ENCODE data around the gene MTURN. TPM values are rescaled to one million over a fixed set of nuclear protein-coding genes. Genes with fewer than 3 reads are reported as not detected.

The MTURN gene
- total RNA-seq, 1 donor: 141 TPM

DNA sequence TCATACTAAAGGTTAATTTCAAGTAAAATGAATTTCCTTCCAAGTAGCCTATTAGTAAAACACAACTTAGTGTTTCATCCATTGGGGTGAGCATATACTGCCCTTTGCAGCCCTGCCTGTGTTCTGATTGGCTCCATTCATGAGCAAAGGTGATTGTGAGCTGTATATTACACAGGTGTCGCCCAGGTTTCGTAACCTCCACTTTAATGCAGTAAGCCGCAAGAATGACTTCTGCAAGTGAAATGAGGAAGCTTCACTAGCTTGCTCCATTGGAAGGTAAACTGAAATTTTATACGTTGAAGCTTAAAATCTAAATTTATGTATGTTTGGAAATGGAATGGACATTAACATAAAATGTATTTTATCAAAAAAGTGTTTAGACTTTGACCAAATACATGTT is 24.4 kb downstream of the MTURN start:
- peak in 1 of 3 donors; percentile 70 for DNase-seq (ENCODE audit: low read depth in 2 of 3, low spot score in 2 of 3)

- DNase-seq (ENCODE audit: low read depth in 2 of 3, low spot score in 2 of 3): peak in 2 of 3 donors; percentile 76 to 87
Observed at GRCh38 chr7:30159698-30160143, 24.9 kb downstream of the MTURN start.

DNA sequence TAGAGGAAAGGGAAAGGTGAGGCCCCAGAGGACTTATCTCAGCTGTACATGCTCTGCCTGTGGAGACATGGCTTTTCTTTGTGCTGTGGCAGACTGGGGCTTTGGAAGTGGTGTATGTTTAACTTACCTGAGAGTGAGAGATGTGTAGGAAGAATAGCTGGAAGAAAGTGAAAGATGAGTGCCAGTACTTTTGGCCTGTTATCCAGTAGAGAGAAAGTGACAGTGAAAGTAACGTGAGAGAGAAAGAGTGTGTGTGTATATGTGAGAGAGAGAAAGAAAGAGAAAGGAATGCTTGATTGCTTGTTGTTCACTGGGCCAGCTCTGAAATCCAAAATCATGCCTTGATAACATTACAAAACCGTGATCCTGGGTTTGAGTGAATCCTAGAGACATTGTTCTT is 25.5 kb downstream of the MTURN start:
- DNase-seq (ENCODE audit: low read depth in 2 of 3, low spot score in 2 of 3): no peak

DNA sequence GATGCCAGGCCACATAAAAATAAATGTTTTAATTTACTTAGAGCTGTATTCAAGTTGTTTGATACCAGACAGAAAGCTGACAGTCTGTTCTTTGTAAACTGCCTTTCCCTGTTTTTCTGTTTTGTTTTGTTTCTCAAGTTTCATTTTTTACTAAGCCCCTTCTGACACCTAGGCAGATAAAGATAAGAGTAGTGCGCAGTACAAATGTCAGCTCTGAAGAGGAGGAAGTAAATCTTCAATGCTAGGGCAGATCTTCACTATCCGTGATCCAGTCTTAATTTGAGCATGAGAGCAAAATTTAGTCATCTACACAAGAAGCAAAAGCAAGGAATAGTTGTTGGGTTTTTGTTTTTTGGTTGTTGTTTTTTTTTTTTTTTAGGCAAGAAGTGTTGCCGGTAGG is 27.3 kb downstream of the MTURN start:
- no peak for DNase-seq (ENCODE audit: low read depth in 2 of 3, low spot score in 2 of 3)

DNA sequence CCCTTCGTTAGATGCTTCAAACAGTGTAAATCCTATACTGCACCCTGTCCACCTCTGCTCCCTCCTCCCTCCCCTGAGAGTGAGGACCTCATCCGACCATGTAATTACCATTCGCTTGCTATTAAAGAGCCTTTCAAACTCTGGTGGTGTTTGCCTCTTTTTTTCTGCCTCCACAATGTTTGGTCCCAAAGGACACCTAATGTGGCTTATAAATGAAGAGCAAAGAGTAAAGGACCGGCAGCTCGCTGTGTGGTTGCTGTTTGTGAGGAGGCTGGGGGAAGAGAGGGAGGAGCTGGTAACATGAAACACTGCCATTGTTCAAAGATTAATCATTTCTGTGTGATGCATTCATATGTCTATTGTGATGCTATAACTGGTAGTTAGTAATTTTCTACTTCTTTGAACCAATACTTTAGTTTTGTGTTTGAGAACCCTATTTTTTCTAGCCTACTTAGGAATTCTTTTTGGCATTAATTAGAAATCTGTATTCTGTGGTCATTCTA is 27.9 kb downstream of the MTURN start:
- DNase-seq (ENCODE audit: low read depth in 2 of 3, low spot score in 2 of 3): no peak

DNA sequence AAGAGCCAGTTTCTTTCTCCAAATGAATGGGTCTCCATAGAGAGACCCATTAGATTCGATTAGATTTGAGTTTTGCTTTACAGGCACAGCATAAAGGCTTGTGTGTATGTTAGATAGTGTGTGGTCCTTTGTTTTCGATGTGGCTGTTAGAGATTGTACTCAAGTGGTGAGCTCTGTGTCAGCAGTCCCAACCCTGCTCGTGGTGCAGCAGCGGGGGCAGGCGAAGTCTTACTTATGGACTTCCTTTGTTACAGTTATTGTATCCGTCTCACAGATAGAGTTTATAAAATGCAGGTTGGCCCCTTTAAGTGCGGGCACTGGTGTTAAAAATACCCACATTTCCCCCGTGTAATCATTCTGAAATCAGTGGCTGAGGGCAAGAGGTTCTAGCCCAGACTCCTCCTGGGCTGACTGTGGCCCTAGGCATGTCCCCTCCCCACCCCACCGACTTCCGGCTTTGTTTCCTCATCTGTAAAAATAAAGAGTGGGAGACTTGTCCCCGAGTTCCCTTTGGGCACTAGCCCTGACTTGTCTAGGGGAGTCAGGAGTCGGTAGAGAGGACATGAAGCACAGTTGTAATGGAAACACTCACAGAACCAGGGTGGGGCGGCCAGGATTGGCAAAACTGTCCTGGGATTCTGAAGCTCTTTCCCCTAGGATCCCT is 28.6 kb downstream of the MTURN start:
- DNase-seq (ENCODE audit: low read depth in 2 of 3, low spot score in 2 of 3): peak in 1 of 3 donors; percentile 31

- DNase-seq (ENCODE audit: low read depth in 2 of 3, low spot score in 2 of 3): peak in 1 of 3 donors; percentile 72
Observed at GRCh38 chr7:30164567-30164966, 29.8 kb downstream of the MTURN start.

GRCh38 chr7:30165590-30165989 is 30.8 kb downstream of the MTURN start:
- no peak for DNase-seq (ENCODE audit: low read depth in 2 of 3, low spot score in 2 of 3)

DNA sequence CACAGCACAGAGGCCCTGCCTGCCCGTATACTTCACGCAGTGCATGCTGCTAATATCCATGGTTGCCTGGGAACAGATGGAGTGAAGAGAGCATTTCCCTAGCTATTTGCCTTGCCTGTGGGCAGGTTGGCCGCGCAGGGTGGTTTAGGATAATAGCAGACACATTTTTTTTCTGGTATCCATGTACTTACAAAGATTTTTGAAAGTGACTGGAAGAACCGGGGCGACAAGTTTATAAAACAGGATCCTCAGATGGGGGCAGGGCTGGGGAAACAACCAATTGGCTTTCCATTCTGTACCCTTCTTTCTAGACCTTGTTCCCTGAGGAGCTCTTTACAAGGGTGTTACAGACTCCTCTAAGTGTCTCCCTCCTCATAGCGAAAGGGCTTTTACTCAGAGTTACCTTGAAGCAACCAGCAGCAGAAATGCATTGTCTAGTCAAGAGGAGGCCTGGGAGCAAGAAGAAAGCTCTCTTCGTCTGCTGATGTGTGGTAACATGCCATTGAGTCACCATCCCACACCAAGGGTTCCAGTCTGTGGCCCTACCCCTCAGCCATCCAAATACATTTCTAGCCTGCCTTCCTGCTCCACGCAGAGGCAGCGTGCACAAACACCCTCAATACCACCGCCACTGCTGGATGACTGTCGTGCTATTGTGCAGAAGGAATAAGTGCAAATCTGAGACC is 31.5 kb downstream of the MTURN start:
- no peak for DNase-seq (ENCODE audit: low read depth in 2 of 3, low spot score in 2 of 3)

DNA sequence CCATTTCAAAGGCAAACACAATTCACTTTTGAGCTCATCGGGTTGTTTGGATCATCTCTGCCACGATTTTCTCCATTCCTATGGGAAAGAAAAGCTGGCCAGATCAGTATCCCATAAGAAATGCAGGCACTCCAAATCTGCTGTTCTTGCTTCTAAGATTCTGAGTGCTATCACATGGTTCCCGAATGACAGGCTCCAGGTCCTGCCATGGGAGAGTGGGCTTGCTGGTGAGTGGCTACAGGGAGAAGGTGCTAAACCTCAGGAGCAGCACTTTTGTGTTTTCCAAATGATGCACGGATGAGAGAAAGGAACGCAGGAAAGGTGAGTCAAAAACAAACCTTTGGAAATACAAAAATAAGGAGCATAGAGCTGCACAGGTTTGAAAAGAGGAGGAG is 32.1 kb downstream of the MTURN start:
- DNase-seq (ENCODE audit: low read depth in 2 of 3, low spot score in 2 of 3): no peak

DNA sequence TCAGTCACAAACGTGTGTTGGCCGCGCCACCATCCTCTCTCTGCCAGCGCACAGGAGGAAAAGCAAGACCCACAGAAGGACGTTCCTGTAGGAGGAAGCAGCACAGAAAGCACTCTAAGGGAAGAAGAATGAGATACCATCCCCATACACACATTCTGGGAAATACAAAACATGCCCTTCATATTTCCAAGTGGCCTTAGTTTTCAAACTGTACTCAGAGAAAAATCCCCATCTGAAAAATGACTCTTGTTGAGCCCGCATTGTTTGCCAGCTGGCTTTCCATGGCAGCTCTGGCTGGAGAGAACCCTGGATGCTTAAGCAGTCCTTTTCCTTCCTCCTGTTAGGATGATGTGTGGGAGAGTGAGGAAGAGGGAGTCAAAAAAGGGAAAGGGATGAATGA is 33.1 kb downstream of the MTURN start:
- DNase-seq (ENCODE audit: low read depth in 2 of 3, low spot score in 2 of 3): no peak

GRCh38 chr7:30168835-30169573 is 34.2 kb downstream of the MTURN start:
- no peak for DNase-seq (ENCODE audit: low read depth in 2 of 3, low spot score in 2 of 3)

DNA sequence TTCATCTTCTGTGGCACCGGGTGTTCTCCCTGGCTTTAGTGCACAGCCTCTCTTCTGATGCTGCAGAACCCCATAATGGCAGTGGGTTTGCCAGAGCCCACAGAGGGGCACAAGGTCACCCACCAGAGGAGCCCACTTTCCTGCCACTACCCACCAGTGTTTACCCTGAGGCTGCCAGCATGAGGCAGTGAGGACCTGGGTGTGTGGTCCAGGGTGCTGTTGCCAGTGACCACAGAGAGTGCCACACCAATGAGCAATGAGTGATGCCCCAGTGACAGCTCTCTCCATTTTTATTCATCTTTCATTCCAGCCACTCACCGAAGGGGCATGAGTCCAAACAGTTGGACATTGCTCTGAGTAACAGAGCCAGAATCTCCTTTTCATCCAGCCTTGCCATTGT is 34.8 kb downstream of the MTURN start:
- DNase-seq (ENCODE audit: low read depth in 2 of 3, low spot score in 2 of 3): no peak

- no peak for DNase-seq (ENCODE audit: low read depth in 2 of 3, low spot score in 2 of 3)
Observed at GRCh38 chr7:30170476-30171205, 35.9 kb downstream of the MTURN start.

DNA sequence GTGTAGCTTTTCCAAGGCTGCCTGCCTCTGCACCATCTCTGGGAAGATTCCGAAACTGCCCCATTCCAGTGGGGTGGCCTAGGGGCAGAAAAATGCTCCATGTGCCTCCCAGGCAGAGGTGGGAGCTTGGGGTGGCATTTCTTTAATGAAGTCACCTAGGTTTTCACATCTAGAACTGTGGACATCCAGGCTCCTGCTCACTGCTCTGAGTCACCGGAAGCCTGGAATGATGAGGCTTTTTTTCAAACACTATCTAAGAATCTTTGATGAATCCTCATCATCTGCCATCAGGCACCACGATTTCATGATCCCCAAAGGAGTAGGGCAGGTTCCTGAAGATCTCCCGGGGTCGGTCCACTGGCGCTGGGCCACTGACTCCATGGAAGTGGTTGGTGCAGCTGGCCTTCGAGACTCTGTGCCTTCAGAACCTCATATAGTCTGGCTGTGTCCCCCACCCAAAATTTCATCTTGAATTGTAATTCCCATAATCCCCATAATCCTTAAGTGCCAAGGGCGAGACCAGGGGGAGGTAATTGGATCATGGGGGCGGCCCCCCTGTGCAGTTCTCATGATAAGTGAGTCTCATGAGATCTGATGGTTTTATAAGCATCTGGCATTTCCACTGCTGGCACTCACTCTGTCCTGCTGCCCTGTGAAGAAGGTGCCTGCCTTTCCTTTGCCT is 37.1 kb downstream of the MTURN start:
- DNase-seq (ENCODE audit: low read depth in 2 of 3, low spot score in 2 of 3): no peak

GRCh38 chr7:30172451-30172850 is 37.7 kb downstream of the MTURN start:
- no peak for DNase-seq (ENCODE audit: low read depth in 2 of 3, low spot score in 2 of 3)

GRCh38 chr7:30173058-30173897 is 38.5 kb downstream of the MTURN start:
- no peak for DNase-seq (ENCODE audit: low read depth in 2 of 3, low spot score in 2 of 3)

GRCh38 chr7:30175180-30175579 is 40.4 kb downstream of the MTURN start:
- DNase-seq (ENCODE audit: low read depth in 2 of 3, low spot score in 2 of 3): no peak

DNA sequence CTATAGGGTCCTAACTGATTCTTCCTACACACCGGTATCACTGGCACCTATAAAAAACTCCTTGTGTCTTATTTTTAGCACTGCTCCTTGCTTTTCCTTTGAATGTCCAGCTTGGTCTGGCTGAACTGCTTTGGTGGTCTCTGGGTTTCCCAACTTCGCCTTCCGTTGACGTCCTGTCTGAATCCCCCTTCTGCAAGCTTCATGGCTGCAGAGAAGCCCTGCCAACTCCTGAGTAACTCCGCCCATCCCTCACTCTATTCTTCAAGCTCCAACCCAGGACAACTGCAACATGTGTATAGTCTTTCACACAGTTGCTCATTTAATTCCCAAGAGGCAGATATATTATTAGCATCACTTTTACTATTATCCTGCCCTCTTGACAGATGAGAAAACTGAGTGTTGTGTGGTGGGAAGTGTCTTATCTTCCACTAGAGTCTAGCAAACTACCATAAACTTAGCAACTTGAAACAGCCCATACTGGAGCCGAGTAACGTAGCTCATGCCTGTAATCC is 40.9 kb downstream of the MTURN start:
- DNase-seq (ENCODE audit: low read depth in 2 of 3, low spot score in 2 of 3): no peak
